Esophagus squamous epithelium (tissue), 4 donors: ENCODE data around the gene HOXB4.

Experiments
- POLR2A ChIP-seq, 4 donors: fragments of 450-650 bp; IDR thresholded peaks; one replicate each; pipeline ENCODE4 v1.6.1; 2017; ENCODE audit warnings: antibody characterized with exemption in 4 of 4, mild to moderate bottlenecking in 4 of 4, moderate library complexity in 3 of 4
- TF ChIP-seq, protein P1 (sequence below), 6 experiments: fragments of 450-650 bp in 4 of 6; fragments of 200-600 bp in 2 of 6; sonication (generic) in 2 of 6; IDR thresholded peaks; one replicate each; pipeline ENCODE4 v1.5.1; 2016 to 2019; ENCODE audit warnings: antibody characterized with exemption in 6 of 6, mild to moderate bottlenecking in 4 of 6, moderate library complexity in 4 of 6

GRCh38 chr17:48552466-48553189 is 25.5 kb downstream of the HOXB4 start:
- TF ChIP-seq, protein P1, sequence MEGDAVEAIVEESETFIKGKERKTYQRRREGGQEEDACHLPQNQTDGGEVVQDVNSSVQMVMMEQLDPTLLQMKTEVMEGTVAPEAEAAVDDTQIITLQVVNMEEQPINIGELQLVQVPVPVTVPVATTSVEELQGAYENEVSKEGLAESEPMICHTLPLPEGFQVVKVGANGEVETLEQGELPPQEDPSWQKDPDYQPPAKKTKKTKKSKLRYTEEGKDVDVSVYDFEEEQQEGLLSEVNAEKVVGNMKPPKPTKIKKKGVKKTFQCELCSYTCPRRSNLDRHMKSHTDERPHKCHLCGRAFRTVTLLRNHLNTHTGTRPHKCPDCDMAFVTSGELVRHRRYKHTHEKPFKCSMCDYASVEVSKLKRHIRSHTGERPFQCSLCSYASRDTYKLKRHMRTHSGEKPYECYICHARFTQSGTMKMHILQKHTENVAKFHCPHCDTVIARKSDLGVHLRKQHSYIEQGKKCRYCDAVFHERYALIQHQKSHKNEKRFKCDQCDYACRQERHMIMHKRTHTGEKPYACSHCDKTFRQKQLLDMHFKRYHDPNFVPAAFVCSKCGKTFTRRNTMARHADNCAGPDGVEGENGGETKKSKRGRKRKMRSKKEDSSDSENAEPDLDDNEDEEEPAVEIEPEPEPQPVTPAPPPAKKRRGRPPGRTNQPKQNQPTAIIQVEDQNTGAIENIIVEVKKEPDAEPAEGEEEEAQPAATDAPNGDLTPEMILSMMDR (IDR thresholded peaks at IDR 0.05): no peak
- peak in 2 of 4 donors; percentile 15 to 36 for TF ChIP-seq POLR2A (IDR thresholded peaks at IDR 0.05)
